ENCODE measurements around the gene DYNLRB2.
A peak's percentile ranks its signal among the peaks of the same experiment; 100 is the strongest.

The DYNLRB2 gene

DNA sequence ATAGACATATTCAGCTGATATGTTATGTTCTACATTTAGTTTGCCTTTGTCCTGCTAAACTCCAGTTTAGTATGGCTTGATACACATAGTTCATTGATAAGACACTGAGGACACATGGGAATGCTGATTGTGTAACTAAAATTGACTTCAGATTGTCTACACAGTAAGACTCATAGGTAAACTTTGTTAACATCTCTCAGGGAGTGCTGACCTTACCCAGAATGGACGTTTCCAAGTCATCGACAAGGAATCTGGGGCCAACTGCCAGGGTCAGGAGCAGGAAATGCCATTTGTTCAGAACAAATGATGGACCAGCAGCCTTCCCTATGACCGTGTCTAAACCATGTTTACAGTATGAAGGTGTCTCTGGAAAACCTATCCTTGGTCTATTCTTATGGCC lies 58.7 kb downstream of the DYNLRB2 start:
- peak; percentile 76 for DNase-seq (ENCODE audit: low read depth)
